ENCODE measurements around the gene PRRT2.

PRRT2 gene

GRCh38 chr16:29863669-29863984, 51.6 kb downstream of the PRRT2 start:
- DNase-seq (ENCODE audit: low spot score): no peak

- DNase-seq (ENCODE audit: low spot score): no peak
Observed at GRCh38 chr16:29864205-29864604, 52.2 kb downstream of the PRRT2 start.
